HFF-Myc (cell line): ENCODE results near the gene DNAH17.

Source experiments
- DNase-seq: peaks from one replicate; pipeline ENCODE4 v3.0.0-alpha.2; 2011; ENCODE audit warnings: low read depth; ENCODE audit errors: extremely low read depth
- H3K4me3 ChIP-seq: replicated peaks from 2 replicates; pipeline ENCODE4 v1.5.1; 2011; ENCODE audit warnings: low read depth, mild to moderate bottlenecking, control low read depth, low read length
- TF ChIP-seq, protein P1 (sequence below): IDR thresholded peaks from 2 replicates; pipeline ENCODE4 v1.5.1; 2012; ENCODE audit warnings: mild to moderate bottlenecking, low read depth, low read length, control low read depth; ENCODE audit errors: missing control alignments

Gene DNAH17

DNA sequence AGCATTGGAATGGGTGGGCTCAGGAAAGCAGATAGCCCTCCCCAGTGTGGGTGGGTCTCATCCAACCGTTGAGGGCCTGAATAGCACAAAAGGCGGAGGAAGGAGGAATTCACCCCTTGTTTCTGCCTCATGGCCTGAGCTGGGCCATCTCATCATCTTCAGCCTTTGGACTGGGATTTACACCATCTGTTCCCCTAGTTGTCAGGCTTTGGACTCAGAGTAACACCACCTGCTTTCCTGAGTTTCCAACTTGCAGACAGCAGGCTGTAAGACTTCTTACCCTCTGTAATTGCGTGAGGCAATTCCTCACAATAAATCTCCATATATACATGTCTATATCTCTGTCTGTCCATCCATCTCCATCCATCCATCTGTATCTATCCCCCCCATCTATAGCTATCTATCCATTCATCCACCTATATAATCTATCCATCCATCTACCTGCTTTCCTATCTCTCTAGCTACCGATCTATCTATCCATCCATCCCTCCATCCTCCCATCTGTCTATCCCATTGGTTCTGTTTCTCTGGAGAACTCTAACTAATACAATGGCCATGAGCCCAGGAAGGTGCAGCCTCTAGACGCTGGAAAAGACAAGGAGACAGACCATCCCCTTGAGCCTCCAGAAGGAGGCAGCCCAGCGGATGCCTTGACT is 21.3 kb downstream of the DNAH17 start:
- no peak overlapping the region for H3K4me3 ChIP-seq
- no peak for DNase-seq
- TF ChIP-seq, protein P1, sequence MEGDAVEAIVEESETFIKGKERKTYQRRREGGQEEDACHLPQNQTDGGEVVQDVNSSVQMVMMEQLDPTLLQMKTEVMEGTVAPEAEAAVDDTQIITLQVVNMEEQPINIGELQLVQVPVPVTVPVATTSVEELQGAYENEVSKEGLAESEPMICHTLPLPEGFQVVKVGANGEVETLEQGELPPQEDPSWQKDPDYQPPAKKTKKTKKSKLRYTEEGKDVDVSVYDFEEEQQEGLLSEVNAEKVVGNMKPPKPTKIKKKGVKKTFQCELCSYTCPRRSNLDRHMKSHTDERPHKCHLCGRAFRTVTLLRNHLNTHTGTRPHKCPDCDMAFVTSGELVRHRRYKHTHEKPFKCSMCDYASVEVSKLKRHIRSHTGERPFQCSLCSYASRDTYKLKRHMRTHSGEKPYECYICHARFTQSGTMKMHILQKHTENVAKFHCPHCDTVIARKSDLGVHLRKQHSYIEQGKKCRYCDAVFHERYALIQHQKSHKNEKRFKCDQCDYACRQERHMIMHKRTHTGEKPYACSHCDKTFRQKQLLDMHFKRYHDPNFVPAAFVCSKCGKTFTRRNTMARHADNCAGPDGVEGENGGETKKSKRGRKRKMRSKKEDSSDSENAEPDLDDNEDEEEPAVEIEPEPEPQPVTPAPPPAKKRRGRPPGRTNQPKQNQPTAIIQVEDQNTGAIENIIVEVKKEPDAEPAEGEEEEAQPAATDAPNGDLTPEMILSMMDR = no peak

DNA sequence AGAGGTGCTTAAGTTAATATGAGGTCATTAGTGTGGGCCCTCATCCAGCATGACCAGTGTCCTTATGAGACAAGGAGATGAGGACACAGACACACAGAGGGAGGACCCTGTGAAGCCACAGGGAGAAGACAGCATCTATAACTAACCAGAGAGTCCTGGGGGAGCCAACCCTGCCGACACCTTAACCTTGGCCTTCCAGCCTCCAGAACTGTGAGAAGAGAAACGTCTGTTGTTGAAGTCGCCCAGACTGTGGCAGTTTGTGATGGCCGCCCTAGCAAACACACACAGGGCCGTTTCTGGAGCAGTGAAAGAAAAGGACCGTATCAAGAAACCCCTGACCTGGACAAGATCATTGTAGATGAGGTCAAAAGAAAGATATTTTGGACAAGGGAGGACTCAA is 26.7 kb downstream of the DNAH17 start:
- TF ChIP-seq, protein P1 = no peak
- no peak overlapping the region for H3K4me3 ChIP-seq
- DNase-seq = no peak

DNA sequence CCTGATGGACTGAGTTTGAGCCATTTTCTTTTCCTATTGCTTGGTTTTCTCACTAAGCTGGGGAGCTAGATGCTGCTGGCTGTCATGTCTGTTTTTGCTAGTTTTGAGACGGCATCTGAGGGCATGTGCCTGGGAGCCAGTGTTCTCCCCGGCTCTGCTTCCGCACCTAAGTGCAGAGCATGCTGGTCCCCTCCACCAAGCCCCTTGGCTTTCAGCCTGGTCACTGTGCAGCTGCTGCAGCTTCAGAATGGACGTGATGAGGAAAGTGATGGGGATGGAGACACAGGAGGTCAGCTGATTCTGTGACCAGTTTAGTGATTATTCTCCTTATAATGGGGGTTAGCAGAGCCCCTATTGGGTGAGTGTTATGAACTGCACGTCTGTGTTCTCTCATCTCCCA is 28.5 kb downstream of the DNAH17 start:
- no peak overlapping the region for H3K4me3 ChIP-seq
- TF ChIP-seq, protein P1 = no peak
- no peak for DNase-seq

DNA sequence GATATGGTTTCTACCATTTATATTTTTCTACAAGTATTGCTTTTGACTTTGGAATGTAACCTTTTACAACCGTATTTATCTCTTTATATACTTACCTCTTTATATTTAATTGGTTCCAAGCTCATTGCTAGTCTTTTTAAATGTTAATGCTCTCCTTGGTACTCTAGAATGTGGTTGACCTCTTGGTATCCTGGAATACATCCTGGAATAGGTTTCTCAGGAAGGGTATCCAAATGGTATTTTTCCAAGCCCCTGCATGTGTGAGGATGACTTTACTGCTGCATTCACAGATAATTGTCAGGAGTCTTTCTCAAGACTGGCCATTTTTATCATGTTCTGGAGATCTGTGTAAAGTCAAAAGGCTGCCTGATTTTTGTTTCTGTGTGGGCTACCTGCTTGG is 30.2 kb downstream of the DNAH17 start:
- no peak for DNase-seq
- no peak overlapping the region for H3K4me3 ChIP-seq
- TF ChIP-seq, protein P1 = no peak

DNA sequence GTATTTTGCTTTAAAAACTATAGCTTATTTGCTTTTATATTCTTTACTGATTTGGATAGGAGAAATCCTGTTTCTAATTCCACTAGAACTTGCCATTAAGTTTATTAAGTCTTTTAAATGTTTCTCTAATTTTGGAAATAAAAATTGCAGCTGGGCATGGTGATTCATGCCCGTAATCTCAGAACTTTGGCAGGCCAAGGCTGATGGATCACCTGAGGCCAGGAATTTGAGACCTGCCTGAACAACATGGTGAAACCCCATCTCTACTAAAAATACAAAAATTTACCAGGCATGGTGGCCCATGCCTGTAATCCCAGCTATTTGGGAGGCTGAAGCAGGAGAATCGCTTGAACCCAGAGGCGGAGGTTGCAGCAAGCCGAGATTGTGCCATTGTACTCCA is 30.7 kb downstream of the DNAH17 start:
- TF ChIP-seq, protein P1 = no peak
- DNase-seq = no peak
- no peak overlapping the region for H3K4me3 ChIP-seq

DNA sequence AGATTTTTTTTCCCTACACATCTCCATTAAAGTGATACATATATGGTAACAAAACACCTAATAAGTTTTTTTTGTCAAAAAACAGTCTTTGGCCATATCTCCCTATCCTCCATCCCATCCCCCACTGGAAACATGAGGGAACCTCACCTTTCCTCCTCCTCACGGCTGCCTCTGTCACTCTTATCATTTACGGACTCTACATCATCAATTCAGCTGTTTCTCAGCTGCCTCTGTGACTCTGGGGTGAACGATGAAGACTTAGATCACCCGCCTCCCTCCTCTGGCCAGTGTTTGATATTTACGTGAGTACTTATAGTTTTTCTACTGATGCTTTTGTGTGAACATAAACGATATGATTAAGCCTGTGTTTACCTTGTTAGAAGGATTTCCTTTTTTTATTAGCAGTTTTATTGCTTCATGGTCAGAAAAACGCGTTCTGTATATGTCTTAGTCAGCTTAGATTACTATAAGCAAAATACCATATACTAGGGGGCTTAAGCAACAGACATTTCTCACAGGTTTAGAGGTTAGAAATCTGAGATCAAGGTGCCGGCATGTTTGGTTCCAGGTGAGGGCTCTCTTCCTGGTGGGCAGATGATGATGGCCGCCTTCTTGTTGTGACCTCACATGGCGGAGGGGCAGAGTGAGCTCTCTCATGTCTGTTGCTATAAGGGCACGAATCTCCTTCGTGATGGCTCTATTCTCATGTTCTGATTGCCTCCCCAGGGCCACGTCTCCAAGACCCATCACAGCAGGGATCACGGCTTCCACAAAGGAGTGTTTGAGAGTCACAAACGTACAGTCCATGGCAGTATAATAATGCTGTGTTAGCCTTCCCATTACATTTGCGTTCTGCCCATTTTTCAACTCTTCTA is 32.1 kb downstream of the DNAH17 start:
- no peak for DNase-seq
- TF ChIP-seq, protein P1 = no peak
- H3K4me3 ChIP-seq = no peak overlapping the region
